Fibroblast of pulmonary artery (primary cell): ENCODE measurements around the gene PIP.
"Not testable (repeated sequence)": the region's sequence is repeated elsewhere in the genome, so short reads cannot be mapped to it uniquely, and the experiment has no call there.

Source experiments
- DNase-seq: peaks from one replicate; pipeline ENCODE4 v3.0.0-alpha.2; 2010; ENCODE audit warnings: low read depth
- H3K4me3 ChIP-seq: replicated peaks from 2 replicates; pipeline ENCODE4 v1.5.1; 2011; ENCODE audit warnings: low read depth, mild to moderate bottlenecking, control low read depth, low read length, moderate library complexity
- CTCF ChIP-seq: IDR thresholded peaks from 2 replicates; pipeline ENCODE4 v1.5.1; 2011; ENCODE audit warnings: mild to moderate bottlenecking, control low read depth, low read length, inconsistent platforms; ENCODE audit errors: missing control alignments

PIP gene

GRCh38 chr7:143148050-143148449 is 16.2 kb downstream of the PIP start:
- no peak for DNase-seq
- H3K4me3 ChIP-seq: no peak overlapping the region
- no peak for TF ChIP-seq CTCF

- DNase-seq: no peak
- no peak for TF ChIP-seq CTCF
- no peak overlapping the region for H3K4me3 ChIP-seq
These were observed 16.8 kb downstream of the PIP start for GRCh38 chr7:143148651-143149050.

- not testable (repeated sequence) for DNase-seq, H3K4me3 ChIP-seq
These were observed 18.8 kb downstream of the PIP start for GRCh38 chr7:143150696-143151095.

GRCh38 chr7:143158617-143159016 is 26.7 kb downstream of the PIP start:
- DNase-seq: not testable (repeated sequence)

GRCh38 chr7:143171697-143172096 is 39.8 kb downstream of the PIP start:
- no peak for DNase-seq
- H3K4me3 ChIP-seq: no peak overlapping the region

More at GRCh38 chr7:143158617-143159016, 26.7 kb downstream of the PIP start:
- not testable (repeated sequence) for H3K4me3 ChIP-seq

GRCh38 chr7:143172354-143172753 is 40.5 kb downstream of the PIP start:
- no peak overlapping the region for H3K4me3 ChIP-seq
- no peak for TF ChIP-seq CTCF
- peak; percentile 31 for DNase-seq

More at GRCh38 chr7:143171697-143172096, 39.8 kb downstream of the PIP start:
- no peak for TF ChIP-seq CTCF

- no peak overlapping the region for H3K4me3 ChIP-seq
- no peak for TF ChIP-seq CTCF
- no peak for DNase-seq
These were observed 44.3 kb downstream of the PIP start for GRCh38 chr7:143176128-143176527.

- H3K4me3 ChIP-seq: no peak overlapping the region
- no peak for TF ChIP-seq CTCF
- DNase-seq: no peak
These were observed 45.7 kb downstream of the PIP start for GRCh38 chr7:143177374-143178119.

- not testable (repeated sequence) for DNase-seq, H3K4me3 ChIP-seq
These were observed 48.9 kb downstream of the PIP start for GRCh38 chr7:143180771-143181170.
